Stimulated activated CD8-positive, alpha-beta memory T cell treated with anti-CD3 and anti-CD28 coated beads, Interleukin-15, amount 100 ng/mL, for 4 hours (primary cell): Measurements from ENCODE around the gene TCF4.
A peak's percentile ranks its signal among the peaks of the same experiment; 100 is the strongest.

Source experiments
- DNase-seq, 2 donors: peaks; one replicate each; pipeline ENCODE4 v3.0.0-alpha.2; 2020; ENCODE audit warnings: low read depth in 2 of 2

The TCF4 gene

GRCh38 chr18:55442561-55442960, 145.4 kb downstream of the TCF4 start:
- no peak for DNase-seq

- no peak for DNase-seq
These were observed 147.0 kb downstream of the TCF4 start for GRCh38 chr18:55440988-55441387.

GRCh38 chr18:55439056-55439455, 148.9 kb downstream of the TCF4 start:
- DNase-seq, result no peak

GRCh38 chr18:55435592-55435991, 152.4 kb downstream of the TCF4 start:
- DNase-seq, result no peak

- no peak for DNase-seq
These were observed 154.3 kb downstream of the TCF4 start for GRCh38 chr18:55433648-55434047.

- DNase-seq, result no peak
These were observed 154.9 kb downstream of the TCF4 start for GRCh38 chr18:55433140-55433539.

GRCh38 chr18:55432307-55433040, 155.5 kb downstream of the TCF4 start:
- no peak for DNase-seq

- no peak for DNase-seq
These were observed 158.0 kb downstream of the TCF4 start for GRCh38 chr18:55430026-55430425.

- DNase-seq, result no peak
These were observed 160.0 kb downstream of the TCF4 start for GRCh38 chr18:55427951-55428350.

GRCh38 chr18:55425698-55426097, 162.3 kb downstream of the TCF4 start:
- no peak for DNase-seq

- DNase-seq, result no peak
These were observed 165.4 kb downstream of the TCF4 start for GRCh38 chr18:55422456-55423180.

- no peak for DNase-seq
These were observed 166.2 kb downstream of the TCF4 start for GRCh38 chr18:55421615-55422419.

GRCh38 chr18:55421308-55421614, 166.7 kb downstream of the TCF4 start:
- DNase-seq, result no peak

- no peak for DNase-seq
These were observed 167.2 kb downstream of the TCF4 start for GRCh38 chr18:55420665-55421307.

GRCh38 chr18:55419947-55420664, 167.9 kb downstream of the TCF4 start:
- no peak for DNase-seq

GRCh38 chr18:55419132-55419946, 168.7 kb downstream of the TCF4 start:
- no peak for DNase-seq

GRCh38 chr18:55418439-55418838, 169.6 kb downstream of the TCF4 start:
- DNase-seq, result no peak

- DNase-seq, result no peak
These were observed 171.2 kb downstream of the TCF4 start for GRCh38 chr18:55416791-55417190.

- peak; percentile 24 to 37 for DNase-seq
These were observed 172.6 kb downstream of the TCF4 start for GRCh38 chr18:55415258-55415871.

- DNase-seq, result no peak
These were observed 173.5 kb downstream of the TCF4 start for GRCh38 chr18:55414475-55414874.
